GM21367 (cell line): ENCODE data around the gene PCDHA8.
"Not testable (repeated sequence)": the region's sequence is repeated elsewhere in the genome, so short reads cannot be mapped to it uniquely, and the experiment has no call there.

Source experiments
- ATAC-seq: cut with Tn5 transposase; IDR thresholded peaks from one replicate; pipeline ENCODE4 v1.9.1; 2021; ENCODE audit not compliant: unreplicated experiment

Gene PCDHA8

DNA sequence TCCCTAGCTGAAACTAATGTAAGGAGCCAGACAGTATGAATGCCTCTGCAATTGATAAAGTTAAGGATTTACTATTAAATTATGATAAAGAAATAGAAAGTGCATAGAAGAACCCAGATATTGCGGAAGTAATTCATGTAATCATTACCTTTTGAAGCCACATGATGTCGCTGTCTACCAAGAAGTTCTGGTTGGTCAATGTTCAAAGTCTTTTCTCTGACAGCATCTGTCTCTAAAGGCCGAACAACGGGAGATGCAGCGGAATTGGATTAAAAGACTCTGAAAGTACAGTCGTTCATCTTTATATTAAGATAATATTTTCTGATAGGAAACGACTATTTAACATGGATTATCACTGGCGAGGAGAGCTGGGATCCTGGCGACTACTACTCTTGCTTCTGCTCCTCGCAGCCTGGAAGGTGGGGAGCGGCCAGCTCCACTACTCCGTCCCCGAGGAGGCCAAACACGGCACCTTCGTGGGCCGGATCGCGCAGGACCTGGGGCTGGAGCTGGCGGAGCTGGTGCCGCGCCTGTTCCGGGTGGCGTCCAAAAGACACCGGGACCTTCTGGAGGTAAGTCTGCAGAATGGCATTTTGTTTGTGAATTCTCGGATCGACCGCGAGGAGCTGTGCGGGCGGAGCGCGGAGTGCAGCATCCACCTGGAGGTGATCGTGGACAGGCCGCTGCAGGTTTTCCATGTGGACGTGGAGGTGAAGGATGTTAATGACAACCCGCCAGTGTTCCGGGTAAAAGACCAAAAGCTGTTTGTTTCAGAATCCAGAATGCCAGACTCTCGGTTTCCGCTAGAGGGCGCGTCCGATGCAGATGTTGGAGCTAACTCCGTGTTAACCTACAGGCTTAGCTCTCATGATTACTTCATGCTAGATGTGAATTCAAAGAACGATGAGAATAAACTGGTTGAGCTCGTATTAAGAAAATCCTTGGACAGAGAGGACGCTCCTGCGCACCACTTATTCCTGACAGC is at the start of gene PCDHA8:
Gene PCDHA8 (plus strand): TSS at position 210 of the 985 bp plus-strand sequence. CDS start 135 bp downstream, at position 345.
- no peak for ATAC-seq

- no peak for ATAC-seq
Measured at GRCh38 chr5:140794595-140795258, 46.3 kb upstream of the PCDHA8 start, which contains the start of gene PCDHA2. PCDHA2 (plus strand) TSS chr5:140794852.

DNA sequence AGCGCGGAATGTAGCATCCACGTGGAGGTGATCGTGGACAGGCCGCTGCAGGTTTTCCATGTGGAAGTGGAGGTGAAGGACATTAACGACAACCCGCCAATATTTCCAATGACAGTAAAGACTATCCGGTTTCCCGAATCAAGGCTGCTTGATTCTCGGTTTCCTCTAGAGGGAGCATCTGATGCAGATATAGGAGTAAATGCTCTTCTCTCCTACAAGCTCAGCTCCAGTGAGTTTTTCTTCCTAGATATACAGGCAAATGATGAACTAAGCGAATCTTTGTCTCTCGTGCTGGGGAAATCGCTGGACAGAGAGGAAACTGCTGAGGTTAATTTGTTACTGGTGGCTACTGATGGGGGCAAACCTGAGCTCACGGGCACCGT is 45.7 kb upstream of the PCDHA8 start:
- no peak for ATAC-seq

DNA sequence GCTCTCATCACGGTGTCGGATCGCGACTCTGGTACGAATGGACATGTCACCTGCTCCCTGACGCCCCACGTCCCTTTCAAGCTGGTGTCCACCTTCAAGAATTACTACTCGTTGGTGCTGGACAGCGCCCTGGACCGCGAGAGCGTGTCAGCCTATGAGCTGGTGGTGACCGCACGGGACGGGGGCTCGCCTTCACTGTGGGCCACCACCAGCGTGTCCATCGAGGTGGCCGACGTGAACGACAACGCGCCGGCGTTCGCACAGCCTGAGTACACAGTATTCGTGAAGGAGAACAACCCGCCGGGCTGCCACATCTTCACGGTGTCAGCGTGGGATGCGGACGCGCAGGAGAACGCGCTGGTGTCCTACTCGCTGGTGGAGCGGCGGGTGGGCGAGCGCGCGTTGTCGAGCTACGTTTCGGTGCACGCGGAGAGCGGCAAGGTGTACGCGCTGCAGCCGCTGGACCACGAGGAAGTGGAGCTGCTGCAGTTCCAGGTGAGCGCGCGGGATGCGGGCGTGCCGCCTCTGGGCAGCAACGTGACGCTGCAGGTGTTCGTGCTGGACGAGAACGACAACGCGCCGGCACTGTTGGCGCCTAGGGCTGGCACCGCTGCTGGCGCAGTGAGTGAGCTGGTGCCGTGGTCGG is 44.8 kb upstream of the PCDHA8 start:
- ATAC-seq: not testable (repeated sequence)

DNA sequence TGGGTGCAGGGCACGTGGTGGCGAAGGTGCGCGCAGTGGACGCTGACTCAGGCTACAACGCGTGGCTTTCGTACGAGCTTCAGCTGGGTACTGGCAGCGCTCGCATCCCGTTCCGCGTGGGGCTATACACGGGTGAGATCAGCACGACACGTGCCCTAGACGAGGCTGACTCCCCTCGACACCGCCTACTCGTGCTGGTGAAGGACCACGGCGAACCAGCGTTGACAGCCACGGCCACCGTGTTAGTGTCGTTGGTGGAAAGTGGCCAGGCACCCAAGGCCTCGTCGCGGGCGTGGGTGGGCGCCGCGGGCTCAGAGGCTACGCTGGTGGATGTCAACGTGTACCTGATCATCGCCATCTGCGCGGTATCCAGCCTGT is 44.3 kb upstream of the PCDHA8 start:
- ATAC-seq: no peak

DNA sequence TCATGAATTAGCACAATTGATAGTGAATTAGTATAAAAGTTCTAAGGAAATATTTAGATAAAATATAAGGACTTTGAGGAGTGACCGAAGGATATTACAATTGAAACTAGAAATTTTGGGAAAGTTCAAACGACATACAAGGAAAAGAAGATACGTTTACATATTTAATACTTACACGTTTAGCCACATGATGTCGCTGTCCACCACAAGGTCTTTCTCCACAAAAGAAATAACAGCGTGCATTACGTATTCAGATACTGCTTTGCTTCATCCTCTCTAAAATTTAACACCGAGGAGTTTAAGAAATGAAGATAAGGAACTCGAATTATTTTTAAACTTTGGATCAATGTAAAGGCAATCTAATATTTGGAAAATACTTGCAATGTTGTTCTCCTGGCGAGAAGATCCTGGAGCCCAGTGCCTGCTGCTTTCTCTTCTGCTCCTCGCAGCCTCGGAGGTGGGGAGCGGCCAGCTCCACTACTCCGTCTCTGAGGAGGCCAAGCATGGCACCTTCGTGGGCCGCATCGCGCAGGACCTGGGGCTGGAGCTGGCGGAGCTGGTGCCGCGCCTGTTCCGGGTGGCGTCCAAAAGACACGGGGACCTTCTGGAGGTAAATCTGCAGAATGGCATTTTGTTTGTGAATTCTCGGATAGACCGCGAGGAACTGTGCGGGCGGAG is 40.0 kb upstream of the PCDHA8 start, which contains the start of gene PCDHA3:
Gene PCDHA3 (plus strand): TSS at position 242 of the 678 bp plus-strand sequence.
- no peak for ATAC-seq

- ATAC-seq: no peak
Measured at GRCh38 chr5:140801494-140801841, 39.5 kb upstream of the PCDHA8 start.

- not testable (repeated sequence) for ATAC-seq
Measured at GRCh38 chr5:140802381-140802780, 38.6 kb upstream of the PCDHA8 start.

GRCh38 chr5:140802781-140803271 is 38.2 kb upstream of the PCDHA8 start:
- ATAC-seq: no peak

DNA sequence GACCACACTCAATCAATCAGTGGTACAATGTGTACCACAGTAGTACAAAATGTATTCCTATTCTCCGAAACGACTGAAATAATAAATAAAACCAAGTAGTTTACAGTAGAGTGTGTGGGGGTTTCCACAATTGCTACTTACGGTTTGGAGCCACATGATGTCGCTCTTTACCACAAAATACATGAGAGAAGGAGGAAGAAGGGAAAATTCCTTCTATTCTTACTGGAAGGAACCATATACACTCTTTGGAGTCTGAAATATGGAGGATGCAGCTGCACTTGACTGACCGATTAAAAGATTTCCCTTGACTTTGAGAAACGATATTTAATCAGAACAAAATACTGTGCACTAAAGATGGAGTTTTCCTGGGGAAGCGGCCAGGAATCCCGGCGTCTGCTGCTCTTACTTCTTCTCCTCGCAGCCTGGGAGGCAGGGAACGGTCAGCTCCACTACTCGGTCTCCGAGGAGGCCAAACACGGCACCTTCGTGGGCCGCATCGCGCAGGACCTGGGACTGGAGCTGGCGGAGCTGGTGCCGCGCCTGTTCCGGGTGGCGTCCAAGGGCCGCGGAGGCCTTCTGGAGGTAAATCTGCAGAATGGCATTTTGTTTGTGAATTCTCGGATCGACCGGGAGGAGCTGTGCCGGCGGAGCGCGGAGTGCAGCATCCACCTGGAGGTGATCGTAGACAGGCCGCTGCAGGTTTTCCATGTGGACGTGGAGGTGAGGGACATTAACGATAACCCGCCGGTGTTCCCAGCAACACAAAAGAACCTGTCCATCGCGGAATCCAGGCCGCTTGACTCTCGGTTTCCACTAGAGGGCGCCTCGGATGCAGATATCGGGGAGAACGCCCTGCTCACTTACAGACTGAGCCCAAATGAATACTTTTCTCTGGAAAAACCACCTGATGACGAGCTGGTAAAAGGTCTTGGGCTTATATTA is 33.9 kb upstream of the PCDHA8 start, which contains the start of gene PCDHA4:
Gene PCDHA4 (plus strand): TSS at position 235 of the 942 bp plus-strand sequence.
- no peak for ATAC-seq

DNA sequence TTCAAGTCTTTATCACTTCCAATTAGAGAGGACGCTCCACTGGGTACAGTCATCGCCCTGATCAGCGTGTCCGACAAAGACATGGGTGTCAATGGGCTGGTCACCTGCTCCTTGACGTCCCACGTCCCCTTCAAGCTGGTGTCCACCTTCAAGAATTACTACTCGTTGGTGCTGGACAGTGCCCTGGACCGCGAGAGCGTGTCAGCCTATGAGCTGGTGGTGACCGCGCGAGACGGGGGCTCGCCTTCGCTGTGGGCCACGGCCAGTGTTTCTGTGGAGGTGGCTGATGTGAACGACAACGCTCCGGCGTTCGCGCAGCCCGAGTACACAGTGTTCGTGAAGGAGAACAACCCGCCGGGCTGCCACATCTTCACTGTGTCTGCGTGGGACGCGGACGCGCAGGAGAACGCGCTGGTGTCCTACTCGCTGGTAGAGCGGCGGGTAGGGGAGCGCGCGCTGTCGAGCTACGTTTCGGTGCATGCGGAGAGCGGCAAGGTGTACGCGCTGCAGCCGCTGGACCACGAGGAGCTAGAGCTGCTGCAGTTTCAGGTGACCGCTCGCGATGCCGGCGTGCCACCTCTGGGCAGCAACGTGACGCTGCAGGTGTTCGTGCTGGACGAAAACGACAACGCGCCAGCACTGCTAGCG is 32.6 kb upstream of the PCDHA8 start:
- not testable (repeated sequence) for ATAC-seq

- no peak for ATAC-seq
Measured at GRCh38 chr5:140808889-140809291, 32.1 kb upstream of the PCDHA8 start.

DNA sequence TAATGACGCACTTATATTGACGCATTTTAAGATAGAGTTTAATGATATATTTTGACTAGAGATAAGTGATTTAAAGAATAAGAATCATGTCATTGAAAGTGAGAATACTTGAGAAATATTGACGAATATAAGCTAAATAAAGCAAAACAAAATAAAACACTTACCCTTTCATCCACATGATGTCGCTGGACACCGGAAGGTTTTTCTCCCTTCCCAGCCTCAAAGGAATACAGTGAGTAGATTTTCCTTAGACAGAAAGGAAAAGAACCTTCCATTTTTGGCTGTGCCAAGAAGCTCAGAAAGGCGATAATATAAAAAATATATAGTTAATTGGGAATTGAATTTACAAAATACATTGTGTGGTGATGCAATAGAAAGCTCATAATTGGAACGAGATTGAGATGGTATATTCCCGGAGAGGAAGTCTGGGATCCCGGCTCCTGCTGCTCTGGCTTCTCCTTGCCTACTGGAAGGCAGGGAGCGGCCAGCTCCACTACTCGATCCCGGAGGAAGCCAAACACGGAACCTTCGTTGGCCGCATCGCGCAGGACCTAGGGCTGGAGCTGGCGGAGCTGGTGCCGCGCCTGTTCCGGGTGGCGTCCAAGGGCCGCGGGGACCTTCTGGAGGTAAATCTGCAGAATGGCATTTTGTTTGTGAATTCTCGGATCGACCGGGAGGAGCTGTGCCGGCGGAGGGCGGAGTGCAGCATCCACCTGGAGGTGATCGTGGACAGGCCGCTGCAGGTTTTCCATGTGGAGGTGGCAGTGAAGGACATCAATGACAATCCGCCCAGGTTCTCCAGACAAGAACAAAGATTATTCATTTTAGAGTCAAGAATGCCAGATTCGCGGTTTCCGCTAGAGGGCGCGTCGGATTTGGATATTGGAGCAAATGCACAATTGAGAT is 19.4 kb upstream of the PCDHA8 start, which contains the start of gene PCDHA5:
Gene PCDHA5 (plus strand): TSS at position 239 of the 906 bp plus-strand sequence.
- no peak for ATAC-seq

GRCh38 chr5:140822281-140822629 is 18.7 kb upstream of the PCDHA8 start:
- no peak for ATAC-seq

DNA sequence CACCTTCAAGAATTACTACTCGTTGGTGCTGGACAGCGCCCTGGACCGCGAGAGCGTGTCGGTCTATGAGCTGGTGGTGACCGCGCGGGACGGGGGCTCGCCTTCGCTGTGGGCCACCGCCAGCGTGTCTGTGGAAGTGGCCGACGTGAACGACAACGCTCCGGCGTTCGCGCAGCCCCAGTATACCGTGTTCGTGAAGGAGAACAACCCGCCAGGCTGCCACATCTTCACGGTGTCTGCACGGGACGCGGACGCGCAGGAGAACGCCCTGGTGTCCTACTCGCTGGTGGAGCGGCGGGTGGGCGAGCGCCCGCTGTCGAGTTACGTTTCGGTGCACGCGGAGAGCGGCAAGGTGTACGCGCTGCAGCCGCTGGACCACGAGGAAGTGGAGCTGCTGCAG is 18.0 kb upstream of the PCDHA8 start:
- ATAC-seq: not testable (repeated sequence)

- no peak for ATAC-seq
Measured at GRCh38 chr5:140823475-140823874, 17.5 kb upstream of the PCDHA8 start.

DNA sequence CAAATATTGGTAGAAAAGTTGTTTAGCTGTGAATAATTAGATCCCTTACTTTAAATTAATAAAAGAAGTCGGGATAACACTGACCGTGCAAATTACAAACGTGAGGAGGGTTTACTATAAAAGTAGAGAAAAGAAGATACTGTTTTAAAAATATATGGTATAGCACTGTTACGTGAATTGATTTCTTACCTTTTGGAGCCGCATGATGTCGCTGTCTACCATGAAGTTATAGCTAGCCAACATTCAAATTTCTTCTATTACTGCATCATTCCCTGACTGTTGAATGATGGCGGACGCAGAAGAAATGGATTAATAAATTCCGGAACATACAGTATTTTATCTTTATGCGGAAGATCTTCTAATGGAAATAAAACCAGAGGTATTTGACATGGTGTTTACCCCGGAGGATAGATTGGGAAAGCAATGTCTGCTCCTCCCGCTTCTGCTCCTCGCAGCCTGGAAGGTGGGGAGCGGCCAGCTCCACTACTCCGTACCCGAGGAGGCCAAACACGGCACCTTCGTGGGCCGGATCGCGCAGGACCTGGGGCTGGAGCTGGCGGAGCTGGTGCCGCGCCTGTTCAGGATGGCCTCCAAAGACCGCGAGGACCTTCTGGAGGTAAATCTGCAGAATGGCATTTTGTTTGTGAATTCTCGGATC is 13.2 kb upstream of the PCDHA8 start, which contains the start of gene PCDHA6:
Gene PCDHA6 (plus strand): TSS at position 257 of the 658 bp plus-strand sequence. CDS start 132 bp downstream, at position 389.
- no peak for ATAC-seq
